ENCODE data around the gene ATF1.
"Not testable (repeated sequence)": the region's sequence is repeated elsewhere in the genome, so short reads cannot be mapped to it uniquely, and the experiment has no call there.

The ATF1 gene

GRCh38 chr12:50868881-50869280, 105.0 kb downstream of the ATF1 start:
- not testable (repeated sequence) for DNase-seq

Measured in inflammatory macrophage (primary cell).